Endodermal cell (in vitro differentiated cells): ENCODE results near the gene TDP2. TPM values are rescaled to one million over a fixed set of nuclear protein-coding genes. Genes with fewer than 3 reads are reported as not detected.
"Not testable (repeated sequence)": the region's sequence is repeated elsewhere in the genome, so short reads cannot be mapped to it uniquely, and the experiment has no call there.

Experiments
- DNase-seq: peaks from one replicate; pipeline ENCODE4 v3.0.0-alpha.2; 2017
- H3K27ac ChIP-seq: 2 replicates; pipeline ENCODE4 v1.5.1; 2013; ENCODE audit warnings: mild to moderate bottlenecking, low read depth, low read length, moderate library complexity
- H3K27me3 ChIP-seq: 2 replicates; pipeline ENCODE4 v1.6.1; 2013; ENCODE audit warnings: mild to moderate bottlenecking, low read length, moderate library complexity; ENCODE audit not compliant: insufficient read depth, control insufficient read depth, poor library complexity, severe bottlenecking
- H3K36me3 ChIP-seq: 2 replicates; pipeline ENCODE4 v1.7.0; 2013; ENCODE audit warnings: mild to moderate bottlenecking, low read length, moderate library complexity; ENCODE audit not compliant: control insufficient read depth, insufficient read depth
- H3K4me1 ChIP-seq: one replicate; pipeline ENCODE4 v1.7.0; 2013; ENCODE audit warnings: low read length; ENCODE audit not compliant: control insufficient read depth, insufficient read depth
- H3K4me3 ChIP-seq: 2 replicates; pipeline ENCODE4 v1.5.1; 2013; ENCODE audit warnings: mild to moderate bottlenecking, low read length, moderate library complexity
- H3K9ac ChIP-seq: 2 replicates; pipeline ENCODE4 v1.6.1; 2013; ENCODE audit warnings: mild to moderate bottlenecking, low read length, moderate library complexity; ENCODE audit not compliant: poor library complexity, severe bottlenecking; ENCODE audit errors: extremely low read depth
- H3K9me3 ChIP-seq: 2 replicates; pipeline ENCODE4 v1.6.1; 2013; ENCODE audit warnings: mild to moderate bottlenecking, low read length, moderate library complexity; ENCODE audit not compliant: control insufficient read depth
- H3K27ac Mint-ChIP-seq: 2 replicates; pipeline ENCODE4 v1.8.0; 2020; ENCODE audit warnings: mixed read lengths
- H3K27me3 Mint-ChIP-seq: 2 replicates; pipeline ENCODE4 v1.8.0; 2021; ENCODE audit warnings: mild to moderate bottlenecking, mixed read lengths; ENCODE audit not compliant: insufficient read depth
- H3K36me3 Mint-ChIP-seq: 2 replicates; pipeline ENCODE4 v1.8.0; 2020; ENCODE audit warnings: low read depth, mixed read lengths
- H3K4me1 Mint-ChIP-seq: 2 replicates; pipeline ENCODE4 v1.8.0; 2020; ENCODE audit warnings: mixed read lengths
- H3K4me3 Mint-ChIP-seq: 2 replicates; pipeline ENCODE4 v1.8.0; 2020; ENCODE audit warnings: mild to moderate bottlenecking, moderate library complexity, mixed read lengths
- H3K9me3 Mint-ChIP-seq: 2 replicates; pipeline ENCODE4 v1.8.0; 2020; ENCODE audit warnings: mild to moderate bottlenecking, mixed read lengths
- WGBS, 2 experiments: methylation state at CpG; one replicate each; pipeline versions ENCODE4 v1.1.5 to v1.1.7; 2013; ENCODE audit warnings: missing lambda C conversion rate in 2 of 2, mixed read lengths in 1 of 2; ENCODE audit not compliant: insufficient coverage in 1 of 2, insufficient read length in 1 of 2; 5-methylcytosine and 5-hydroxymethylcytosine counted together
- total RNA-seq, 2 donors: library from RNA; stranded (reverse); fragmentation: NEBNext Ultra II Directional in 1 of 2; extraction: Animal tissue kit (Norgen Biotek cat#: 25700) in 1 of 2; gene quantifications; 2 replicates in 1 of 2; 3 replicates in 1 of 2; pipeline ENCODE4 v1.2.1, GENCODE V29; 2021
- TF ChIP-seq, protein P1 (sequence below): fragments of 200-600 bp; sonication (generic); conservative IDR thresholded peaks from 2 replicates; pipeline ENCODE4 v1.5.0; 2021; ENCODE audit warnings: antibody characterized with exemption, mild to moderate bottlenecking

TDP2 gene
- total RNA-seq, 2 donors from 2014 or later = 53.0 to 54.2 TPM

DNA sequence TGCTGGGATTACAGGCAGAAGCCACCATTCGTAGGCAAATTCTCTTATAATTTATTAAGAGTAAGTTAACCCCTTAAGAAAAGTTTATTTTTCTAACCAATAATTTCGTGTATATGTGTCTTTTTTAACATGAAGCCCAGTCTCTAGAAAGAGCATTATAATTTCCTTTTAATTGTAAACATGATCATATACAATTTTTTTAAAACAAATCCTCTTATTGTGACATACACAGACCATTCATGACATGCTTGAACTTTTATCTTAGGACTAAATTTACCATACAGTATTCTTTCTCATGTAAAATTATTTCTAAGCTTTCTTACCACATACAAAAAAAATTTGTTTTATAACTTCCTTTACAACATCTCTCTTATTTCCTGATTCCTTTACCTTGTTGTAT, 6.9 kb upstream of the TDP2 start:
- Mint-ChIP-seq H3K36me3 (peaks cover 69% of the 10 kb centered on the region), H3K27me3 (no peaks in the 10 kb centered on the region), H3K4me3 (no peak overlapping the region), H3K27ac (no peak overlapping the region), H3K4me1 (no peaks in the 10 kb centered on the region), H3K9me3 (peaks cover 80% of the 10 kb centered on the region)
- TF ChIP-seq, protein P1, sequence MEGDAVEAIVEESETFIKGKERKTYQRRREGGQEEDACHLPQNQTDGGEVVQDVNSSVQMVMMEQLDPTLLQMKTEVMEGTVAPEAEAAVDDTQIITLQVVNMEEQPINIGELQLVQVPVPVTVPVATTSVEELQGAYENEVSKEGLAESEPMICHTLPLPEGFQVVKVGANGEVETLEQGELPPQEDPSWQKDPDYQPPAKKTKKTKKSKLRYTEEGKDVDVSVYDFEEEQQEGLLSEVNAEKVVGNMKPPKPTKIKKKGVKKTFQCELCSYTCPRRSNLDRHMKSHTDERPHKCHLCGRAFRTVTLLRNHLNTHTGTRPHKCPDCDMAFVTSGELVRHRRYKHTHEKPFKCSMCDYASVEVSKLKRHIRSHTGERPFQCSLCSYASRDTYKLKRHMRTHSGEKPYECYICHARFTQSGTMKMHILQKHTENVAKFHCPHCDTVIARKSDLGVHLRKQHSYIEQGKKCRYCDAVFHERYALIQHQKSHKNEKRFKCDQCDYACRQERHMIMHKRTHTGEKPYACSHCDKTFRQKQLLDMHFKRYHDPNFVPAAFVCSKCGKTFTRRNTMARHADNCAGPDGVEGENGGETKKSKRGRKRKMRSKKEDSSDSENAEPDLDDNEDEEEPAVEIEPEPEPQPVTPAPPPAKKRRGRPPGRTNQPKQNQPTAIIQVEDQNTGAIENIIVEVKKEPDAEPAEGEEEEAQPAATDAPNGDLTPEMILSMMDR = no peak
- WGBS, 2 experiments = 86 to 100% methylated on average over 1 to 2 of the region's 2 CpGs
- Histone ChIP-seq H3K4me3 (peak overlapping the region; percentile 53), H3K9me3 (peaks cover 59% of the 10 kb centered on the region), H3K27me3 (no peaks in the 10 kb centered on the region), H3K27ac (no peak overlapping the region), H3K4me1 (no peaks in the 10 kb centered on the region), H3K9ac (no peak overlapping the region), H3K36me3 (no peaks in the 10 kb centered on the region)
- DNase-seq = no peak

DNA sequence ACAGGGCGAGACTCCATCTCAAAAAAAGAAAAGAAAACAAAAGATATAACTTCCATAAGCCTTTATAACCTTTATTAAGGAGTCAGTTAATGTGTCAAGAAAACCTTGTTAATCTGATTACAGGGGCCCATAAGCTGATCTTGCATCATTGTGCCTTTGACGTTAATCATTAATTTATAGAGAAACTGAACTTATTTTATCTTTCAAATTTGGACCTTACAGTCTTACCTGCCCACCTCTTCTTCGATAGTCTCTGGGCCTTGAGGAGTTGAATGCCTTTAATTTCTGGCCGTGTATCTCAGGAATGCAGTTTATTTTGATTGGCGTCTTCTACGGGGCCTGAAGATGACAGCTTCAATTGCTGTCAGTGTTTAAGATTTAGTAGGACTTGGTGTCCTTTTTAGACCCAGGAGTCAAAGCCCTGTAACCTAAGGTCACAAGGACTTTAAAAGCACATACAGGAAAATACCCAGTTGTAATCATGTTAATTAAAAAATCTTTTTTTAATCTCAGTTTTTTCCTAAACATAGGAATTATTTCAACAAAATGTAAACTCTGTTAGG, 6.0 kb upstream of the TDP2 start:
- Histone ChIP-seq H3K27me3 (no peaks in the 10 kb centered on the region), H3K9me3 (peaks cover 68% of the 10 kb centered on the region), H3K4me3 (peak overlapping the region; percentile 54), H3K4me1 (no peaks in the 10 kb centered on the region), H3K9ac (no peak overlapping the region), H3K36me3 (no peaks in the 10 kb centered on the region), H3K27ac (no peak overlapping the region)
- Mint-ChIP-seq H3K27me3 (no peaks in the 10 kb centered on the region), H3K4me1 (no peaks in the 10 kb centered on the region), H3K9me3 (peaks cover 86% of the 10 kb centered on the region), H3K27ac (no peak overlapping the region), H3K4me3 (no peak overlapping the region), H3K36me3 (peaks cover 67% of the 10 kb centered on the region)
- WGBS, 2 experiments = 89 to 98% methylated on average over 4 to 6 of the region's 6 CpGs
- DNase-seq = no peak
- TF ChIP-seq, protein P1 = no peak

DNA sequence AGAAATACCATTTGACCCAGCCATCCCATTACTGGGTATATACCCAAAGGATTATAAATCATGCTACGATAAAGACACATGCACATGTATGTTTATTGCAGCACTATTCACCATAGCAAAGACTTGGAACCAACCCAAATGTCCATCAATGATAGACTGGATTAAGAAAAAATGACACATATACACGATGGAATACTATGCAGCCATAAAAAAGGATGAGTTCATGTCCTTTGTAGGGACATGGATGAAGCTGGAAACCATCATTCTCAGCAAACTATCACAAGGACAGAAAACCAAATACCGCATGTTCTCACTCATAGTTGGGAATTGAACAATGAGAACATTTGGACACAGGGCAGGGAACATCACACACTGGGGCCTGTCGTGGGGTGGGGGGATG, 4.4 kb upstream of the TDP2 start:
- DNase-seq, H3K36me3 ChIP-seq, H3K4me1 ChIP-seq, H3K4me1 Mint-ChIP-seq, H3K27ac ChIP-seq, H3K27me3 Mint-ChIP-seq, H3K9ac ChIP-seq, H3K27ac Mint-ChIP-seq, H3K27me3 ChIP-seq, H3K4me3 Mint-ChIP-seq: not testable (repeated sequence)
- 91 to 100% methylated on average over 1 to 3 of the region's 4 CpGs for WGBS, 2 experiments
- peaks cover 71% of the 10 kb centered on the region for H3K9me3 ChIP-seq
- H3K4me3 ChIP-seq = peak overlapping the region; percentile 67
- H3K9me3 Mint-ChIP-seq = peaks cover 82% of the 10 kb centered on the region
- H3K36me3 Mint-ChIP-seq = peaks cover 56% of the 10 kb centered on the region

DNA sequence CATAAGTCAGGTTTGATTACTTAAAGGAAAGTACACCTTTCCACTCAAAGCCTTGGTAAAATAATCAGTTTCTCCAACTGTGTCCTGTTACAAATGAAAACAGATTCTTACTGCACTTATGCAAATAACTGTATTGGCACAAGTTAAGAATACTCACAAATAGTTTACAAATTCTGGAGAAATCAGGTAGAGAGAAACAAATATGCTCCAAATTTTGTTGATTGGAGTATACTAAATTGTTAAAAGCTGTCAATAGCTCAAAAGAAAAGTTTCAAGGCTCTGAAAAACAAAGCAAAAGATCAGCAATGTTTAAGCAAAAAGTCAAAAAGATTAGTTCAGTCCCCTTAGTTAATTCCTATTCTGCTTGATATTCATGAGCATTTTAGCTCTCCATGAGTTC, 3.8 kb upstream of the TDP2 start:
- H3K36me3 ChIP-seq, H3K27ac ChIP-seq, H3K9ac ChIP-seq, H3K27me3 Mint-ChIP-seq, H3K4me1 Mint-ChIP-seq, H3K27ac Mint-ChIP-seq, DNase-seq, H3K4me3 Mint-ChIP-seq, H3K4me1 ChIP-seq, H3K27me3 ChIP-seq: not testable (repeated sequence)
- H3K9me3 Mint-ChIP-seq = peaks cover 77% of the 10 kb centered on the region
- peaks cover 54% of the 10 kb centered on the region for H3K36me3 Mint-ChIP-seq
- H3K4me3 ChIP-seq = peak overlapping the region; percentile 67
- H3K9me3 ChIP-seq = peaks cover 71% of the 10 kb centered on the region
